Endothelial cell (in vitro differentiated cells): Measurements from ENCODE around the gene GPR146. TPM values are rescaled to one million over a fixed set of nuclear protein-coding genes. Genes with fewer than 3 reads are reported as not detected.

ENCODE experiments used
- DNase-seq: peaks from one replicate; pipeline ENCODE4 v3.0.0; 2021; ENCODE audit warnings: low spot score
- H3K27ac Mint-ChIP-seq: one replicate; pipeline ENCODE4 v1.8.0; 2021; ENCODE audit warnings: mixed read lengths, inconsistent platforms; ENCODE audit not compliant: unreplicated experiment
- H3K27me3 Mint-ChIP-seq: one replicate; pipeline ENCODE4 v1.8.0; 2021; ENCODE audit warnings: mild to moderate bottlenecking, moderate library complexity, mixed read lengths, inconsistent platforms; ENCODE audit not compliant: unreplicated experiment
- H3K36me3 Mint-ChIP-seq: one replicate; pipeline ENCODE4 v1.8.0; 2021; ENCODE audit warnings: mild to moderate bottlenecking, low read depth, mixed read lengths, inconsistent platforms; ENCODE audit not compliant: unreplicated experiment
- H3K4me1 Mint-ChIP-seq: one replicate; pipeline ENCODE4 v1.8.0; 2021; ENCODE audit warnings: mild to moderate bottlenecking, mixed read lengths, inconsistent platforms; ENCODE audit not compliant: unreplicated experiment
- H3K4me3 Mint-ChIP-seq: one replicate; pipeline ENCODE4 v1.8.0; 2021; ENCODE audit warnings: mild to moderate bottlenecking, mixed read lengths, inconsistent platforms; ENCODE audit not compliant: unreplicated experiment
- H3K9me3 Mint-ChIP-seq: one replicate; pipeline ENCODE4 v1.8.0; 2021; ENCODE audit warnings: mixed read lengths, inconsistent platforms; ENCODE audit not compliant: unreplicated experiment
- total RNA-seq: library from RNA; stranded (reverse); fragmentation: NEBNext Ultra II Directional; extraction: Animal tissue kit (Norgen Biotek cat#: 25700); gene quantifications from one replicate; pipeline ENCODE4 v1.2.1, GENCODE V29; 2021; ENCODE audit not compliant: unreplicated experiment
- TF ChIP-seq, protein P1 (sequence below): fragments of 200-600 bp; sonication (generic); IDR thresholded peaks from one replicate; pipeline ENCODE4 v1.5.0; 2021; ENCODE audit warnings: antibody characterized with exemption; ENCODE audit not compliant: unreplicated experiment

GPR146 gene
- total RNA-seq, 1 donor from 2014 or later: 8.1 TPM

DNA sequence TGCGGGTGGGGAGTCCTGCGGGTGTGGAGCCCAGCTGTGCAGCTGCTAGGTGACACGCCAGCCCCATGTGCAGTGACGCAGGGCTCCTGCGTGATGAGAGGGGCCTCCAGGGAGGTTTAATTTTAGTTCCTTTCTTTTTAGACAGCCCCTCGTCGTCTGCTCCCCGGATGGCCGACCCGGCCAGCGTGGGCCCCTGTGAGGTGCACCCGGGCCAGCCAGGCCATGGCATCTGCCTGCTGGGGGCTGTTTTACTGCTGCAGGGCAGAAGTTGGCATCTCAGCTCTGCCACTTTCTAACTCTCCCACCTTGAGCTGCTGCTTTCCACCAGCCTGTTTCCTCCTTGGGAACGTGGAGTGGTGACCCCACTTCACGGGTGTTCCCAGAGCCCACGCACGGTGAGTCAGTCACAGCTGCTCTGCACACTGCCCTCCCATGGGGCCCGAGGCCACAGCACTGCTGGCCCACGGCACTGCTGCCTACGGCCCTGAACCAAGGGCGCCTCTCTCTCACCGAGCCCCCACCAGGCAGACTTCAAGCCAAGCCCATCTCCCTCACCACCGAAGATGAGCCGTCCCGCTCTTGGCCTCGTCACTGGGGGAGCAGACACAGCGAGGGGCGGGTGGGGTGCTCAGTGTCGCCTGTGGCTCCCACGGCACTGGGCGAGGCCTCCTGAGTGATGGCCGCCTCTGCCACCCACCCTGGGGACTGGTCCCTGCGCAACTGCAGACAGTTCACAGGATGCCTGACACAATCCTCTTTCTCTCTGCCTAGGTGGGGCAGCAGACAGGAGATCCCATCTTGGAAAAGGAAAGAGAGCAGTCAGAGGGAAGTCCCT lies 40.1 kb upstream of the GPR146 start:
- TF ChIP-seq, protein P1, sequence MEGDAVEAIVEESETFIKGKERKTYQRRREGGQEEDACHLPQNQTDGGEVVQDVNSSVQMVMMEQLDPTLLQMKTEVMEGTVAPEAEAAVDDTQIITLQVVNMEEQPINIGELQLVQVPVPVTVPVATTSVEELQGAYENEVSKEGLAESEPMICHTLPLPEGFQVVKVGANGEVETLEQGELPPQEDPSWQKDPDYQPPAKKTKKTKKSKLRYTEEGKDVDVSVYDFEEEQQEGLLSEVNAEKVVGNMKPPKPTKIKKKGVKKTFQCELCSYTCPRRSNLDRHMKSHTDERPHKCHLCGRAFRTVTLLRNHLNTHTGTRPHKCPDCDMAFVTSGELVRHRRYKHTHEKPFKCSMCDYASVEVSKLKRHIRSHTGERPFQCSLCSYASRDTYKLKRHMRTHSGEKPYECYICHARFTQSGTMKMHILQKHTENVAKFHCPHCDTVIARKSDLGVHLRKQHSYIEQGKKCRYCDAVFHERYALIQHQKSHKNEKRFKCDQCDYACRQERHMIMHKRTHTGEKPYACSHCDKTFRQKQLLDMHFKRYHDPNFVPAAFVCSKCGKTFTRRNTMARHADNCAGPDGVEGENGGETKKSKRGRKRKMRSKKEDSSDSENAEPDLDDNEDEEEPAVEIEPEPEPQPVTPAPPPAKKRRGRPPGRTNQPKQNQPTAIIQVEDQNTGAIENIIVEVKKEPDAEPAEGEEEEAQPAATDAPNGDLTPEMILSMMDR: no peak
- peaks cover 10% of the 10 kb centered on the region for H3K27me3 Mint-ChIP-seq
- no peak for DNase-seq
- H3K27ac Mint-ChIP-seq: no peak overlapping the region
- H3K36me3 Mint-ChIP-seq: peaks cover 9% of the 10 kb centered on the region
- H3K4me3 Mint-ChIP-seq: no peak overlapping the region
- no peaks in the 10 kb centered on the region for H3K9me3 Mint-ChIP-seq
- no peaks in the 10 kb centered on the region for H3K4me1 Mint-ChIP-seq

DNA sequence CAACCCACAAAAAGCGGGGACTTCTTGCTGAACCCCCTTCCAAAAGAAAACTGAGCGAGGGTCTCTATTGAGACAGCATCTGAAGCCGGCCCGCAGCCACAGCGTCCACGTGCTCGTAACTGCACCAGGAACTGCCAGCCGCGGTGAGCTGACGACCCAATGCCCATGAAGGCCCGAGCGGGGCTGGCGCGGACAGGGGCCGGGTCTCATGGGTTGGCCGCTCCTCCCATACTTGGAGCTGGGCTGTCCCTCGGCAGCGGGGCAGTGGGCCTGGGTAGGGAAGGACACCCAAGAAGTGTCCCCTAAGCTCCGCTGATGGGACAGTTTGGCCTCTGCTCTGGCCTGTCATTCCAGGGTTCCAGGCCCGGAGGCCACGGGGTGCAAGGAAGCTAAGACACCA lies 39.0 kb upstream of the GPR146 start:
- peaks cover 9% of the 10 kb centered on the region for H3K36me3 Mint-ChIP-seq
- H3K4me3 Mint-ChIP-seq: no peak overlapping the region
- TF ChIP-seq, protein P1: no peak
- no peaks in the 10 kb centered on the region for H3K4me1 Mint-ChIP-seq
- H3K27ac Mint-ChIP-seq: no peak overlapping the region
- H3K9me3 Mint-ChIP-seq: no peaks in the 10 kb centered on the region
- no peak for DNase-seq
- peaks cover 10% of the 10 kb centered on the region for H3K27me3 Mint-ChIP-seq

DNA sequence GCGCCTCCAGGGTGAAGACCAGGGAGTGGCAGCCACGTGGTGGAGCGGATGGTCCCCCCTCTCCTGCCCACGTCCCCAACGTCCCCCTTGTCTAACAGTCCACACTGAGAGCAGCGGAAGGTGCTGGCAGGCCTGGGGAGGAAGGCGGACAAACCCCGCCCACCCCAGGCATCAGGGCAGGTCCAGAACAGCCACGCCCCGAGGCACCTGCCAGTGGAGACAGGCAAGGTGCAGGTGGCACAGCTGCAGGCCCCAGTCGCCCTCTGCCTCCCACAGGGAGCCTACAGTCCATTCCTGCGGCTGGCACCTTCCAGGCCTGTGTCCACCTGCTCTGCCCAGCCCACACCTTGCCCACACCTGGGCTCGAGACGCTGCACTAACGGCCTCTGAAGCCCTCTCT lies 36.4 kb upstream of the GPR146 start:
- Mint-ChIP-seq H3K27me3 (peaks cover 10% of the 10 kb centered on the region), H3K9me3 (no peaks in the 10 kb centered on the region), H3K4me3 (no peak overlapping the region), H3K27ac (no peak overlapping the region), H3K4me1 (peaks cover 3% of the 10 kb centered on the region), H3K36me3 (peaks cover 9% of the 10 kb centered on the region)
- DNase-seq: no peak
- TF ChIP-seq, protein P1: no peak

DNA sequence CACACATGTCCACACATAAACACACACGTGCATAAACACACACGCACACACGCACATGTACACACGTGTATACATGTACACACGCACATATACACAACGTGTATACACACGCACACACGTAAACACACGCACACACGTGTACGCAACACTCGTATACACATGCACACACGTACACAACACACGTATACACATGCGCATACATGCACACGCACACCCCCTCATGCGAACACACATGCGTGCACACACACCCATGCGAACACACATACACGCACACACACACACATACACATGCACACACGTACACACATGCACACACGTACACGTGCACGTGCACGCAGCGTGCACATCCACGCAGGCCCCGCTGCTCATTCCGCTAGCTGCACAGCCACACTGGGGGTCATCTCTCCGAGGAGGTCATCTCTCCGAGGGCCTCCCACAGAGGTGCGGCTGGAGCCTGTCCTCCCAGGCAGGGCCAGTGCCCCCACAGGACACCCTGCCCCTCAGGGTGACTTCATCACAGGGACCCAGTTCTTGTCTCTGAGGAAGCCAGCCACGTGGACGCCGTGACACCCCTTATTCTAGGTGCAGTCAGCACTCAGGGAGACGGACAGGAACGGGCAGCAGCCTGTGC lies 35.5 kb upstream of the GPR146 start:
- Mint-ChIP-seq H3K9me3 (no peaks in the 10 kb centered on the region), H3K36me3 (peaks cover 9% of the 10 kb centered on the region), H3K4me3 (peak overlapping the region; percentile 31), H3K27me3 (peaks cover 10% of the 10 kb centered on the region), H3K4me1 (peaks cover 3% of the 10 kb centered on the region), H3K27ac (no peak overlapping the region)
- TF ChIP-seq, protein P1: no peak
- DNase-seq: no peak

GRCh38 chr7:1009747-1010146 lies 34.6 kb upstream of the GPR146 start:
- Mint-ChIP-seq H3K27me3 (peaks cover 9% of the 10 kb centered on the region), H3K4me1 (peaks cover 6% of the 10 kb centered on the region), H3K9me3 (no peaks in the 10 kb centered on the region), H3K4me3 (no peak overlapping the region), H3K36me3 (peaks cover 9% of the 10 kb centered on the region), H3K27ac (no peak overlapping the region)
- no peak for DNase-seq
- TF ChIP-seq, protein P1: no peak
